Ascending aorta (tissue), 2 donors: ENCODE data around the gene HOXC4. TPM values are rescaled to one million over a fixed set of nuclear protein-coding genes. Genes with fewer than 3 reads are reported as not detected.
A peak's percentile ranks its signal among the peaks of the same experiment; 100 is the strongest.

Experiments used
- DNase-seq, 2 donors: peaks; one replicate each; pipeline ENCODE4 v3.0.0-alpha.2; 2019; ENCODE audit warnings: low spot score in 2 of 2
- H3K27ac ChIP-seq, 2 donors: fragments of 200-600 bp; sonication (generic); one replicate each; pipeline ENCODE4 v1.5.1; 2016 to 2017; ENCODE audit warnings: mild to moderate bottlenecking in 1 of 2
- H3K27me3 ChIP-seq: fragments of 200-600 bp; sonication (generic); one replicate; pipeline ENCODE4 v1.5.1; 2017
- H3K36me3 ChIP-seq, 2 donors: fragments of 200-600 bp; sonication (generic); one replicate each; pipeline ENCODE4 v1.5.1; 2016
- H3K4me1 ChIP-seq, 2 donors: fragments of 200-600 bp; sonication (generic); one replicate each; pipeline ENCODE4 v1.5.1; 2016 to 2017; ENCODE audit warnings: mild to moderate bottlenecking in 1 of 2
- H3K4me3 ChIP-seq, 2 donors: fragments of 200-600 bp; sonication (generic); one replicate each; pipeline ENCODE4 v1.5.1; 2016 to 2017; ENCODE audit warnings: mild to moderate bottlenecking in 1 of 2
- H3K9me3 ChIP-seq, 2 donors: fragments of 200-600 bp; sonication (generic); one replicate each; pipeline ENCODE4 v1.5.1; 2016
- intact Hi-C: fragments of 100-400 bp; cut with DNase I; formaldehyde crosslinking; loops from one replicate; pipeline ENCODE4 v1.15.1; 2023
- total RNA-seq: library from RNA; depleted of rRNA; stranded (reverse); fragments of >200 nt; gene quantifications from one replicate; pipeline ENCODE4 v1.1.0, GENCODE V29; 2016
- TF ChIP-seq, protein P1 (sequence below), 3 experiments: fragments of 200-600 bp in 2 of 3; fragments of 450-650 bp in 1 of 3; sonication (generic) in 2 of 3; IDR thresholded peaks; one replicate each; pipeline ENCODE4 v1.5.1; 2016 to 2019; ENCODE audit warnings: antibody characterized with exemption in 3 of 3, mild to moderate bottlenecking in 1 of 3, moderate library complexity in 1 of 3

Gene HOXC4
- total RNA-seq, 1 donor from 2014 or later: 0.32 TPM

DNA sequence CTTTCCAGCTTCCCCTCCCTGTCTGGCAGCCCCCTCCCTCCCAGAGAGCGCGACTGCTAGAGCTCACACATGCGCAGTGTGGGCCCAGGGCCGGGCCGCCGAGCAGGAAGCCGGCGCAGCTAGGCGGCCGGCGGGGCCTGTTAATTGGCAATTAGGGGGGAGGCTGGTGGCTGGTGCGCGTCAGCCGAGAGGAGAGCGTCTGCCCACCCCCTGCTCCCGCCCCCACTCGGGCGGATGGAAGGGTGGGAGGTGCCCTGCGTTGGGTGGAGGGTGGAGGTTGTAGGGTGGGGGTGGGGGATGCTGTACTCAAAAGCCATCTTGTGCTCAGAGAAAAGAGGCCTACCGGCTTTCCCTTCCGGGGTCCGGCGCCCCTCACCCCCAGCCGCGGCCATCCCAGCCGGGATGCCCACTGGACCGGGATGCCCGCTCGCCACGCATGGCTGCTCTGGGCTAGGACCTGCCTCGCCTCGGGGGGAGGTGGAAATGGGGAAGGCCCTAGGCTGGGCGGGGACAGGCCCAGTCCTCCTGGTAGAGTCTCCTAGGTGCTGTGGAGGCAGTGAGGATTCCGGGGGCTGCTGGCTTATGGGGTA is 35.7 kb upstream of the HOXC4 start:
- TF ChIP-seq, protein P1, sequence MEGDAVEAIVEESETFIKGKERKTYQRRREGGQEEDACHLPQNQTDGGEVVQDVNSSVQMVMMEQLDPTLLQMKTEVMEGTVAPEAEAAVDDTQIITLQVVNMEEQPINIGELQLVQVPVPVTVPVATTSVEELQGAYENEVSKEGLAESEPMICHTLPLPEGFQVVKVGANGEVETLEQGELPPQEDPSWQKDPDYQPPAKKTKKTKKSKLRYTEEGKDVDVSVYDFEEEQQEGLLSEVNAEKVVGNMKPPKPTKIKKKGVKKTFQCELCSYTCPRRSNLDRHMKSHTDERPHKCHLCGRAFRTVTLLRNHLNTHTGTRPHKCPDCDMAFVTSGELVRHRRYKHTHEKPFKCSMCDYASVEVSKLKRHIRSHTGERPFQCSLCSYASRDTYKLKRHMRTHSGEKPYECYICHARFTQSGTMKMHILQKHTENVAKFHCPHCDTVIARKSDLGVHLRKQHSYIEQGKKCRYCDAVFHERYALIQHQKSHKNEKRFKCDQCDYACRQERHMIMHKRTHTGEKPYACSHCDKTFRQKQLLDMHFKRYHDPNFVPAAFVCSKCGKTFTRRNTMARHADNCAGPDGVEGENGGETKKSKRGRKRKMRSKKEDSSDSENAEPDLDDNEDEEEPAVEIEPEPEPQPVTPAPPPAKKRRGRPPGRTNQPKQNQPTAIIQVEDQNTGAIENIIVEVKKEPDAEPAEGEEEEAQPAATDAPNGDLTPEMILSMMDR (IDR thresholded peaks at IDR 0.05): no peak
- intact Hi-C loops: loop anchor here (2.0 to 10.0 kb wide), 5 partner anchors 17 to 337 kb away; partner anchors contain the start of genes CBX5 and HNRNPA1

DNA sequence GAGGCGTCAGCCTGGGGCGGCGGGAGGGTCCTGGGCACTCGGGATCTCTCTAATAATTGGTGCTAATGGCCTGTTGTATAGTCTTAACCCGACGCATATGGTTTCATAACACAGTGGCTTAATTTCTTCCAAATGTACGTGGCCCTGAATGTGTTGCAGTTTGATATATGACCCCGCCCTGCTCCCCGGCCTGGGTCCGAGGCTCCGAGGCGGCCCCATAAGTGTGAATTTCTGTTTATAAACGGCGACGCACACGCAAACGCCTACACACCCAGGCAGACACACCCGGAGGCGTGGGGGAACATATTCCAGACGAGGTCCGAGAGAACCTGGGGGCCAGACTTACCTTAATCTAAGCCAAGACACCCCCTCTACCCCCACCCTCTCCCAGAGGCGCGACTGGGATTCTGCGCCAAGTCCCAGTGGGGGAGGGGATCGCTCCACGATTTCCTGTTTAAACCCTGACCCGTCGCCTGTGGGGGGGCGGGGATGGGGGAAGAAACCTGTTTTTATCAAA is 35.1 kb upstream of the HOXC4 start:
- H3K9me3 ChIP-seq: no peaks in the 10 kb centered on the region
- no peaks in the 10 kb centered on the region for H3K36me3 ChIP-seq
- H3K4me3 ChIP-seq: peak overlapping the region; percentile 47 to 71
- peaks cover 0 to 10% of the 10 kb centered on the region in 2 donors for H3K4me1 ChIP-seq
- H3K27ac ChIP-seq: peak overlapping the region; percentile 94 to 96
- DNase-seq: peak in 1 of 2 donors; percentile 80
- H3K27me3 ChIP-seq: no peaks in the 10 kb centered on the region
- intact Hi-C loops: loop anchor here (2.0 to 10.0 kb wide), 5 partner anchors 16 to 336 kb away; partner anchors contain the start of genes CBX5 and HNRNPA1
- TF ChIP-seq, protein P1 (IDR thresholded peaks at IDR 0.05): no peak

More for the DNA sequence above, 35.7 kb upstream of the HOXC4 start:
- peak overlapping the region; percentile 47 to 71 for H3K4me3 ChIP-seq
- DNase-seq: peak in 1 of 2 donors; percentile 95
- H3K9me3 ChIP-seq: no peaks in the 10 kb centered on the region
- no peaks in the 10 kb centered on the region for H3K36me3 ChIP-seq
- H3K27me3 ChIP-seq: no peaks in the 10 kb centered on the region
- H3K27ac ChIP-seq: peak overlapping the region; percentile 94 to 96
- peaks cover 0 to 10% of the 10 kb centered on the region in 2 donors for H3K4me1 ChIP-seq

DNA sequence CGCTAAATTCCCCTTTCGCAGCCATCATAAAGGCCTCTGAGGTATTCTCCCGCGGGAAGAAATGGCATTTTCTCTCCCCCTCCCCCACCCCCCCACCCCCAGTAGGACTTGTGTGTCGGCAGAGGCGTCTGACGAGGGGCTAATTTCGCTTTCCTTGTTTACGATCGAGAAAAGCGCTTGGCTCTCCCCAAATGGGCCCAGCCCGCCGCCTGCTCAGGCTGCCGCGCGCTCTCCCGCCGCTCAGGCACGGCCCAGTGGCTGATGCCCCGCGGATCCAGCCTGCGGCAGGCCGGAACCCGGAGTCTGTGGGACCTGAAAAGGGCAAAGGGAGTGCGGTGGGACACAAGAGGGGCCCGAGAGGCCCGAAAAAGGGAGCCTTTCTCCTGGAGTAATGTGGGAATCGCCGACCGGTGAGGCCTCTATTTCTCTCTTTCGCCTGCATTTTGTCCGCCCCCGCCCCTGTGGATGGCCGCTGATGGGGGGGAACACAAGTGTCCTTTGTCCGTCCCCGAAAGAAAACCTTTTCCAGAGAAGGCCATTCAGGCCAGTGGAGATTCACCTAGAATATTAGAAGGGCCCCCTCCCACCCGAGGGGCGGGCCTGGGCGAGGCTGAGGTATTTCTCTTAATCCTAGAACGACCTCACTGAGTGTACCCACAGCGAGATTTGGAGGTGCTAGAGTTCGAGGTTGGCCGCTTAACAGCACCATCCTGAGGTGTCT is 34.4 kb upstream of the HOXC4 start:
- Histone ChIP-seq H3K9me3 (no peaks in the 10 kb centered on the region), H3K27me3 (no peaks in the 10 kb centered on the region), H3K27ac (peak overlapping the region; percentile 94 to 96), H3K36me3 (no peaks in the 10 kb centered on the region), H3K4me1 (peaks cover 0 to 10% of the 10 kb centered on the region in 2 donors), H3K4me3 (peak overlapping the region; percentile 47 to 71)
- TF ChIP-seq, protein P1 (IDR thresholded peaks at IDR 0.05): no peak
- no peak for DNase-seq
- intact Hi-C loops: loop anchor here (2.0 to 10.0 kb wide), 5 partner anchors 16 to 336 kb away; partner anchors contain the start of genes CBX5 and HNRNPA1

DNA sequence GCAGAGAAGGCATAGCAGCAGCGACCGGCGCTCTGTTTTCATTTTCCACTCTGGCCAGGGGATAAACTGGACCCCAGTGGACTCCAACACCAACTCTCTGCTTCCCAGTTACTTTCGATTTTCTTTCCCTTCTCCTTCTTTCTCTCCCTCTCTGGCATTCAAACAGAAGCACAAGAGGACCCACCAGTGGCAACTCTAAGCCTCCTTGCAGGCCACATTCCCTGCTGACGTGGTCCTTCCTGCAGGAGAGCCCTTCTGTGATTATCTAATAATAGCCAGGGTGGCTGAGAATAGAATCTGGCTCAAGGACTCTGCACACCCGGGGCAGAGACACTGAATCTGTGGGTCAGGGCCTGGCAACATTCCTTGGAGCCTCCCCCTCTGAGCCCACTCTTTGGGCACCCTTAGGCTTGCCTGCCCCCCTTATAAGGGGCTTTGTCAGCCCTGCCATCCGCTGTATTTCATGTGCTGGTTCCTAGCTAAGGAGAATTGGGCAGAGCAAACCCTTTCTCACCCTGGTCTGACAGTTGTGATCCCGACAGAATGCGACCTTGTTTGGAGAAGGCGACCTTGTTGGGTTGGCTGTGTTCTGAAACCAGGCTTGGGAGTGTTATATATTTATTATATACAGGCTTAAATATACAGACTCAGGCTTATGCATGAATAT is 33.6 kb upstream of the HOXC4 start:
- Histone ChIP-seq H3K27ac (peak overlapping the region; percentile 94 to 96), H3K4me3 (peak overlapping the region; percentile 47 to 71)
- TF ChIP-seq, protein P1 (IDR thresholded peaks at IDR 0.05): no peak

More for the DNA sequence above, 33.6 kb upstream of the HOXC4 start:
- intact Hi-C loops: loop anchor here (2.0 to 10.0 kb wide), 5 partner anchors 15 to 335 kb away; partner anchors contain the start of genes CBX5 and HNRNPA1
- Histone ChIP-seq H3K4me1 (peaks cover 0 to 10% of the 10 kb centered on the region in 2 donors), H3K9me3 (no peaks in the 10 kb centered on the region), H3K27me3 (no peaks in the 10 kb centered on the region), H3K36me3 (no peaks in the 10 kb centered on the region)
- DNase-seq: peak in 1 of 2 donors; percentile 76
